Panc1 (cell line): ENCODE results near the gene CEP170B.

Experiments
- POLR2AphosphoS5 ChIP-seq: IDR thresholded peaks from 2 replicates; pipeline ENCODE4 v1.6.1; 2012; ENCODE audit warnings: mild to moderate bottlenecking, low read depth, low read length, moderate library complexity
- TF ChIP-seq, protein P1 (sequence below): fragments of 450-650 bp; IDR thresholded peaks from 2 replicates; pipeline ENCODE4 v1.5.1; 2017; ENCODE audit warnings: mild to moderate bottlenecking
- TF ChIP-seq, protein P2 (sequence below), 2 experiments: IDR thresholded peaks; 2 replicates each; pipeline ENCODE4 v1.6.1; 2011 to 2012; ENCODE audit warnings: low read depth in 2 of 2, control low read depth in 1 of 2, low read length in 1 of 2, mild to moderate bottlenecking in 1 of 2, moderate library complexity in 1 of 2; ENCODE audit not compliant: insufficient read depth in 1 of 2

DNA sequence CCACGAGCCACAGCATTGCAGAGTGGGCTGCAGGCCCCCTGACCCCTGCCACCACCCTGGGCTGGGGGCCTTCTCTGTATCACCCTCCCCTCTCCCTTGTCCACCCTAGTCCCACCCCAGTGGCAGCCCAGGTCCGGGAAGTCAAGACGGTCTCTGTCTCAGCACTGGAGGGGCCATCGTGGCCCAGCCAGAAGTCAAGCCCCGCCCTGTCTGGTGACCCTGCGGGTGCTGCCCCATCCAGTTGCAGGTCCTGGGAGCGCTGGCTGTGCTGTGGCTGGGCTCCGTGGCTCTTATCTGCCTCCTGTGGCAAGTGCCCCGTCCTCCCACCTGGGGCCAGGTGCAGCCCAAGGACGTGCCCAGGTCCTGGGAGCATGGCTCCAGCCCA is 62.4 kb downstream of the CEP170B start:
- no peak for TF ChIP-seq POLR2AphosphoS5
- TF ChIP-seq, protein P1, sequence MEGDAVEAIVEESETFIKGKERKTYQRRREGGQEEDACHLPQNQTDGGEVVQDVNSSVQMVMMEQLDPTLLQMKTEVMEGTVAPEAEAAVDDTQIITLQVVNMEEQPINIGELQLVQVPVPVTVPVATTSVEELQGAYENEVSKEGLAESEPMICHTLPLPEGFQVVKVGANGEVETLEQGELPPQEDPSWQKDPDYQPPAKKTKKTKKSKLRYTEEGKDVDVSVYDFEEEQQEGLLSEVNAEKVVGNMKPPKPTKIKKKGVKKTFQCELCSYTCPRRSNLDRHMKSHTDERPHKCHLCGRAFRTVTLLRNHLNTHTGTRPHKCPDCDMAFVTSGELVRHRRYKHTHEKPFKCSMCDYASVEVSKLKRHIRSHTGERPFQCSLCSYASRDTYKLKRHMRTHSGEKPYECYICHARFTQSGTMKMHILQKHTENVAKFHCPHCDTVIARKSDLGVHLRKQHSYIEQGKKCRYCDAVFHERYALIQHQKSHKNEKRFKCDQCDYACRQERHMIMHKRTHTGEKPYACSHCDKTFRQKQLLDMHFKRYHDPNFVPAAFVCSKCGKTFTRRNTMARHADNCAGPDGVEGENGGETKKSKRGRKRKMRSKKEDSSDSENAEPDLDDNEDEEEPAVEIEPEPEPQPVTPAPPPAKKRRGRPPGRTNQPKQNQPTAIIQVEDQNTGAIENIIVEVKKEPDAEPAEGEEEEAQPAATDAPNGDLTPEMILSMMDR: no peak
- TF ChIP-seq, protein P2, sequence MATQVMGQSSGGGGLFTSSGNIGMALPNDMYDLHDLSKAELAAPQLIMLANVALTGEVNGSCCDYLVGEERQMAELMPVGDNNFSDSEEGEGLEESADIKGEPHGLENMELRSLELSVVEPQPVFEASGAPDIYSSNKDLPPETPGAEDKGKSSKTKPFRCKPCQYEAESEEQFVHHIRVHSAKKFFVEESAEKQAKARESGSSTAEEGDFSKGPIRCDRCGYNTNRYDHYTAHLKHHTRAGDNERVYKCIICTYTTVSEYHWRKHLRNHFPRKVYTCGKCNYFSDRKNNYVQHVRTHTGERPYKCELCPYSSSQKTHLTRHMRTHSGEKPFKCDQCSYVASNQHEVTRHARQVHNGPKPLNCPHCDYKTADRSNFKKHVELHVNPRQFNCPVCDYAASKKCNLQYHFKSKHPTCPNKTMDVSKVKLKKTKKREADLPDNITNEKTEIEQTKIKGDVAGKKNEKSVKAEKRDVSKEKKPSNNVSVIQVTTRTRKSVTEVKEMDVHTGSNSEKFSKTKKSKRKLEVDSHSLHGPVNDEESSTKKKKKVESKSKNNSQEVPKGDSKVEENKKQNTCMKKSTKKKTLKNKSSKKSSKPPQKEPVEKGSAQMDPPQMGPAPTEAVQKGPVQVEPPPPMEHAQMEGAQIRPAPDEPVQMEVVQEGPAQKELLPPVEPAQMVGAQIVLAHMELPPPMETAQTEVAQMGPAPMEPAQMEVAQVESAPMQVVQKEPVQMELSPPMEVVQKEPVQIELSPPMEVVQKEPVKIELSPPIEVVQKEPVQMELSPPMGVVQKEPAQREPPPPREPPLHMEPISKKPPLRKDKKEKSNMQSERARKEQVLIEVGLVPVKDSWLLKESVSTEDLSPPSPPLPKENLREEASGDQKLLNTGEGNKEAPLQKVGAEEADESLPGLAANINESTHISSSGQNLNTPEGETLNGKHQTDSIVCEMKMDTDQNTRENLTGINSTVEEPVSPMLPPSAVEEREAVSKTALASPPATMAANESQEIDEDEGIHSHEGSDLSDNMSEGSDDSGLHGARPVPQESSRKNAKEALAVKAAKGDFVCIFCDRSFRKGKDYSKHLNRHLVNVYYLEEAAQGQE (IDR thresholded peaks at IDR 0.05; ENCODE audit: insufficient read depth in 1 of 2, low read depth in 2 of 2, low read length in 1 of 2): no peak
